K562 (cell line): ENCODE results near the gene IL23A. TPM values are rescaled to one million over a fixed set of nuclear protein-coding genes. Genes with fewer than 3 reads are reported as not detected.

Experiments
- ATAC-seq: fragments of 200-7000 bp; cut with Tn5 transposase; 3 replicates; pipeline ENCODE4 v1.9.1; 2020; ENCODE audit warnings: moderate library complexity
- BruUV-seq: library from RNA; stranded (reverse); fragments of 400-500 nt; replicated peaks from 2 replicates; lab custom pipeline; 2021; lab: Mats Ljungman, UMichigan
- CTCF ChIA-PET: fragments of 300-600 bp; formaldehyde crosslinking; extraction: SDS; loops from one replicate; lab custom pipeline; 2021; ENCODE audit warnings: low intra/inter-chr PET ratio; lab: Yijun Ruan, JAX
- POLR2A ChIA-PET: fragments of 300-600, 350-650 bp; sonication (Branson Sonifier 250); formaldehyde crosslinking; extraction: SDS; loops from one replicate; lab custom pipeline; 2021; ENCODE audit warnings: antibody characterized with exemption, inconsistent platforms; lab: Yijun Ruan, JAX
- DNase-seq, 4 experiments: peaks; one replicate each; pipeline versions ENCODE4 v3.0.0 to v3.0.0-alpha.2; 2011 to 2018; ENCODE audit warnings: low spot score in 3 of 4, mixed read lengths in 3 of 4; ENCODE audit errors: extremely low read depth in 1 of 4
- FAIRE-seq: peaks from 2 replicates; lab custom pipeline; 2011; peaks lifted over from hg19 to GRCh38; lab: Jason Lieb, UNC
- H2AFZ ChIP-seq: 2 replicates; pipeline ENCODE4 v1.6.0; 2011; ENCODE audit warnings: low read depth, low read length, control low read depth, inconsistent platforms
- H3K27ac ChIP-seq: fragments of 200-600 bp; 3 replicates; pipeline ENCODE4 v1.8.0; 2011; ENCODE audit warnings: low read depth, mild to moderate bottlenecking, control low read depth, inconsistent platforms, low read length, moderate library complexity, mixed read lengths; ENCODE audit errors: extremely low read depth
- H3K27me3 ChIP-seq, 2 experiments: fragments of 300-600 bp in 1 of 2; 2 replicates in 1 of 2; 3 replicates in 1 of 2; pipeline versions ENCODE4 v1.6.0 to v1.8.0; 2011; ENCODE audit warnings: inconsistent platforms in 2 of 2, low read length in 2 of 2, mild to moderate bottlenecking in 1 of 2, mixed read lengths in 1 of 2, moderate library complexity in 1 of 2; ENCODE audit not compliant: control insufficient read depth in 2 of 2, insufficient read depth in 2 of 2
- H3K36me3 ChIP-seq: fragments of 300-600 bp; 3 replicates; pipeline ENCODE4 v1.8.0; 2011; ENCODE audit warnings: mild to moderate bottlenecking, low read length, inconsistent platforms; ENCODE audit not compliant: control insufficient read depth, insufficient read depth
- H3K4me1 ChIP-seq, 2 experiments: fragments of 200-600 bp in 1 of 2; replicated peaks in 1 of 2; 2 replicates in 1 of 2; 3 replicates in 1 of 2; pipeline versions ENCODE4 v1.5.1 to v1.8.0; 2011; ENCODE audit warnings: inconsistent platforms in 2 of 2, low read length in 2 of 2, mild to moderate bottlenecking in 1 of 2, mixed read lengths in 1 of 2, moderate library complexity in 1 of 2; ENCODE audit not compliant: control insufficient read depth in 2 of 2, insufficient read depth in 2 of 2
- H3K4me2 ChIP-seq: 2 replicates; pipeline ENCODE4 v1.6.1; 2011; ENCODE audit warnings: low read length, control low read depth, inconsistent platforms, mixed read lengths; ENCODE audit not compliant: insufficient read depth
- H3K4me3 ChIP-seq: fragments of 200-600 bp; sonication (generic), shearing (Covaris generic); 2 replicates; pipeline ENCODE4 v1.5.1; 2016; ENCODE audit warnings: control low read depth, inconsistent platforms
- H3K79me2 ChIP-seq: fragments of 200-600 bp; 3 replicates; pipeline ENCODE4 v1.8.0; 2011; ENCODE audit warnings: low read length, inconsistent platforms; ENCODE audit not compliant: control insufficient read depth, insufficient read depth
- H3K9ac ChIP-seq, 2 experiments: 2 replicates each; pipeline versions ENCODE4 v1.6.0 to v1.6.1; 2011; ENCODE audit warnings: low read depth in 2 of 2, low read length in 2 of 2, control low read depth in 1 of 2, inconsistent platforms in 1 of 2, mild to moderate bottlenecking in 1 of 2, mixed read lengths in 1 of 2; ENCODE audit not compliant: insufficient read depth in 1 of 2
- H3K9me1 ChIP-seq: one replicate; pipeline ENCODE4 v1.6.0; 2011; ENCODE audit warnings: inconsistent platforms, mild to moderate bottlenecking, low read length, moderate library complexity; ENCODE audit not compliant: control insufficient read depth, insufficient read depth
- H3K9me3 ChIP-seq: replicated peaks from 2 replicates; pipeline ENCODE4 v1.5.1; 2011; ENCODE audit warnings: low read depth, low read length, inconsistent platforms; ENCODE audit not compliant: control insufficient read depth, insufficient read depth
- H4K20me1 ChIP-seq: replicated peaks from 2 replicates; pipeline ENCODE4 v1.6.1; 2011; ENCODE audit warnings: low read length, inconsistent platforms, mixed read lengths; ENCODE audit not compliant: control insufficient read depth, insufficient read depth
- ARNT ChIP-seq, 2 experiments: fragments of 450-650 bp; IDR thresholded peaks; 2 replicates each; pipeline ENCODE4 v1.6.1; 2016; ENCODE audit warnings: mild to moderate bottlenecking in 1 of 2
- CEBPB ChIP-seq: fragments of 450-650 bp; IDR thresholded peaks from 2 replicates; pipeline ENCODE4 v1.6.1; 2016; ENCODE audit warnings: missing genetic modification characterization, missing compliant biosample characterization
- CHD4 ChIP-seq: fragments of 200-600 bp; sonication (generic); IDR thresholded peaks from 3 replicates; pipeline ENCODE4 v1.6.1; 2012; ENCODE audit warnings: low read depth, mild to moderate bottlenecking, mixed read lengths, low read length, inconsistent platforms; ENCODE audit not compliant: insufficient read depth, insufficient replicate concordance, poor library complexity, severe bottlenecking
- DPF2 ChIP-seq: fragments of 450-650 bp; IDR thresholded peaks from 2 replicates; pipeline ENCODE4 v1.6.1; 2016
- HBP1 ChIP-seq: fragments of 450-650 bp; formaldehyde crosslinking; IDR thresholded peaks from 2 replicates; pipeline ENCODE4 v1.4.0; 2022; ENCODE audit warnings: missing genetic modification characterization
- JUND ChIP-seq, 2 experiments: IDR thresholded peaks; 2 replicates in 1 of 2; 3 replicates in 1 of 2; pipeline ENCODE4 v1.6.1; 2011; ENCODE audit warnings: borderline replicate concordance in 2 of 2, low read depth in 2 of 2, low read length in 2 of 2, improper control_type of control experiment in 1 of 2, missing biosample characterization in 1 of 2, missing genetic modification characterization in 1 of 2, missing genetic modification reagents in 1 of 2
- KLF16 ChIP-seq: IDR thresholded peaks from 2 replicates; pipeline ENCODE4 v1.6.1; 2016; ENCODE audit warnings: antibody characterized with exemption
- L3MBTL2 ChIP-seq: fragments of 450-650 bp; IDR thresholded peaks from 2 replicates; pipeline ENCODE4 v1.6.1; 2016; ENCODE audit warnings: mild to moderate bottlenecking, moderate library complexity
- MAFK ChIP-seq: IDR thresholded peaks from 2 replicates; pipeline ENCODE4 v1.6.1; 2011; ENCODE audit warnings: low read length, improper control_type of control experiment
- MAZ ChIP-seq, 2 experiments: fragments of 450-650 bp in 1 of 2; sonication (generic) in 1 of 2; formaldehyde crosslinking; IDR thresholded peaks in 1 of 2; conservative IDR thresholded peaks in 1 of 2; 2 replicates each; pipeline versions ENCODE4 v1.4.0 to v1.5.0; 2020; ENCODE audit warnings: mild to moderate bottlenecking in 1 of 2, missing genetic modification reagents in 1 of 2
- NFRKB ChIP-seq: fragments of 450-650 bp; IDR thresholded peaks from 2 replicates; pipeline ENCODE4 v1.6.1; 2016; ENCODE audit warnings: low read depth
- POLR2AphosphoS5 ChIP-seq: IDR thresholded peaks from 2 replicates; pipeline ENCODE4 v1.6.1; 2011; ENCODE audit warnings: mild to moderate bottlenecking, low read depth, low read length, moderate library complexity; ENCODE audit not compliant: control insufficient read depth, insufficient read depth
- SIRT6 ChIP-seq: IDR thresholded peaks from one replicate; pipeline ENCODE4 v1.6.1; 2012; ENCODE audit warnings: low read depth, mild to moderate bottlenecking, control low read depth, inconsistent platforms, low read length, moderate library complexity
- SMC3 ChIP-seq: conservative IDR thresholded peaks from 2 replicates; pipeline ENCODE4 v1.6.1; 2011; ENCODE audit warnings: low read depth, low read length, improper control_type of control experiment; ENCODE audit not compliant: insufficient read depth
- TCF3 ChIP-seq: sonication (generic); formaldehyde crosslinking; IDR thresholded peaks from 2 replicates; pipeline ENCODE4 v1.4.0; 2020; ENCODE audit warnings: mild to moderate bottlenecking, missing genetic modification reagents
- TRIM24 ChIP-seq, 2 experiments: fragments of 450-650 bp; IDR thresholded peaks; 2 replicates each; pipeline ENCODE4 v1.6.1; 2016
- U2AF1 ChIP-seq: fragments of 200-400 bp; formaldehyde crosslinking; optimal IDR thresholded peaks from 2 replicates; pipeline ENCODE3; 2017; ENCODE audit warnings: mild to moderate bottlenecking, low read depth, low read length, moderate library complexity
- ZBTB26 ChIP-seq: fragments of 450-650 bp; formaldehyde crosslinking; IDR thresholded peaks from 2 replicates; pipeline ENCODE4 v1.4.0; 2022; ENCODE audit warnings: missing genetic modification characterization
- WGBS: fragments of 100-300 bp; shearing (Covaris generic); methylation state at CpG from one replicate; pipeline ENCODE4 v1.1.6; 2016; ENCODE audit warnings: low coverage, mixed read lengths; ENCODE audit not compliant: insufficient coverage; ENCODE audit errors: missing lambda C conversion rate; 5-methylcytosine and 5-hydroxymethylcytosine counted together
- in situ Hi-C: fragments of 300-500 bp; cut with MboI; formaldehyde crosslinking; loops from 4 replicates; pipeline ENCODE4 v1.15.0; 2018; ENCODE audit warnings: inconsistent platforms, mixed read lengths
- intact Hi-C: fragments of 100-400 bp; cut with micrococcal nuclease; formaldehyde crosslinking; loops from 2 replicates; pipeline ENCODE4 v1.14.2; 2022
- polyA plus RNA-seq, 8 experiments: library from polyadenylated mRNA; depleted of rRNA in 4 of 8; stranded (reverse) in 5 of 8; unstranded in 3 of 8; fragments of >200 nt; fragmentation: Nextera tagmentation in 2 of 8; fragmentation: Illumina TruSeq in 1 of 8; extraction: Ambion mirVana in 2 of 8; extraction: Trizol in 1 of 8; gene quantifications; 2 replicates each; pipeline versions ENCODE4 v1.2.1 to v1.2.3, GENCODE V29; 2011 to 2014; ENCODE audit warnings: inconsistent platforms in 1 of 8, missing spikeins in 1 of 8
- total RNA-seq, 7 experiments: library from RNA; depleted of rRNA in 6 of 7; stranded (reverse); fragments of >200 nt in 6 of 7; fragmentation: Illumina TruSeq in 2 of 7; extraction: Trizol in 2 of 7; gene quantifications; 2 replicates each; pipeline versions ENCODE4 v1.2.1 to v1.2.3, GENCODE V29; 2011 to 2021; ENCODE audit warnings: low replicate concordance in 1 of 7

The IL23A gene
- total and polyA plus RNA-seq, 9 of the 15 experiments (the other 6 are each of a cell fraction or from before 2014, with no cell fraction given) = 4.4 to 37.2 (median 9.6) TPM

DNA sequence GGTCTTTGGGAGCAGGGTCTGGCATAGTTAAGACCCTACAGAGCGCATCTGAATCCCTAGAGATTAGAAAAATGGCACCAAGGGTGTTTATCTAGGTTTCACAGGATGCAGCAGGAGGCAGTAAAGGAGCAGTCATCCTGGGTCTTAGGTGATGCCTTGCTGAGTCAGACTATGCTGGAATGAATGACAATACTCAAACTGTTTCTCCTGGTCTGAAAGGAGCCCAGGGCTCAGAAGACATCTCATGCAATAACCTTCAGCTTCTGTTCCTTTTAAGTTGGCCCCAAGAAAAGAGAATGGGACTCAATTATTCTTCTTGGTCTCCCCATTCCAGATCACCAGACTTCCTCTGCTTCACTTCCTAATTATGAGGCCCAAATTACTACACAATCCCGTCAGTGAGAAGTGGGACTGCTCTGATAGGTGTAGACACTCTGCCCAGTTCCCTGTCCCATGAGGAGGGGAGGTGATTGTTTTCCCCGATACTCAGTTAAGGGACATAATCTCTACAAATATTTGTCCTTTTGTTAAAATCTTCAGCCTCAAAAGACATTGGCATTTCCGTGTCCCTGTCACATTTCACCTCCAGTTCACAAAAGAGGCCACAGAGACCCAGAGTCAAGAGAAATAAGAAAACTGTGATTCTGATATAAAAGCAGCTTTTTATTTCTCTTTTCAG, 38.8 kb downstream of the IL23A start:
- ChIA-PET CTCF (interaction anchor here (2.0 kb wide), 1 partner anchor 87 kb away, joined by 25 read pairs; no protein-coding TSS in a partner anchor), POLR2A (interaction anchor here (0.7 to 2.4 kb wide), 8 partner anchors 9 to 671 kb away, joined by 3 to 12 read pairs (median 4); partner anchors contain the start of genes STAT2 and TIMELESS)
- no peak overlapping the region for H3K4me3 ChIP-seq
- peaks cover 22 to 24% of the 10 kb centered on the region in 2 experiments; a peak in 4 of 5 replicates for H3K4me1 ChIP-seq
- peak overlapping the region; percentile 8 to 65; a peak in 3 of 4 replicates for H3K9ac ChIP-seq
- no peaks in the 10 kb centered on the region for H3K27me3 ChIP-seq
- no peaks in the 10 kb centered on the region for H3K9me1 ChIP-seq
- in situ Hi-C loops = no loop called here
- H4K20me1 ChIP-seq = no peaks in the 10 kb centered on the region
- H3K36me3 ChIP-seq = no peaks in the 10 kb centered on the region
- ATAC-seq (peak; percentile 95), DNase-seq (peak; percentile 57 to 89 (median 74)), FAIRE-seq (peak; percentile 95)
- H3K79me2 ChIP-seq = no peaks in the 10 kb centered on the region
- H3K4me2 ChIP-seq = peak overlapping the region; percentile 78
- peak overlapping the region; percentile 93 for H2AFZ ChIP-seq
- BruUV-seq = no TSS peak
- H3K27ac ChIP-seq = peak overlapping the region; percentile 83
- intact Hi-C loops = loop anchor here (1.0 to 5.0 kb wide), 5 partner anchors 25 to 91 kb away; partner anchors contain the start of genes CNPY2, SPRYD4 and TIMELESS
- 14% methylated on average over 4 of the region's 4 CpGs for WGBS
- H3K9me3 ChIP-seq = no peaks in the 10 kb centered on the region
- TF ChIP-seq TCF3 (CRISPR knock-in tag) = peak; percentile 90
- TF ChIP-seq ARNT (IDR thresholded peaks at IDR 0.05) = 0 out of 4 replicates have a peak, but pooled peaks have one; percentile 51 to 76
- TF ChIP-seq TRIM24 (IDR thresholded peaks at IDR 0.05) = peak; percentile 53 to 71; a peak in 2 of 4 replicates
- TF ChIP-seq DPF2 = peak; percentile 82
- peak; percentile 85 for TF ChIP-seq JUND (IDR thresholded peaks at IDR 0.05; ENCODE audit: borderline replicate concordance, low read depth, low read length)
- TF ChIP-seq JUND (tag; IDR thresholded peaks at IDR 0.05; ENCODE audit: borderline replicate concordance, low read depth, low read length) = peak; percentile 81; the same call in 2 of the 3 replicates
- TF ChIP-seq KLF16 = peak; percentile 69
- TF ChIP-seq SMC3 = peak; percentile 64
- peak; percentile 87 for TF ChIP-seq MAFK
- no peak for TF ChIP-seq CHD4
- TF ChIP-seq CEBPB (tag) = no peak
- 0 out of 2 replicates have a peak, but pooled peaks have one; percentile 22 for TF ChIP-seq L3MBTL2
- no peak for TF ChIP-seq U2AF1
- no peak for TF ChIP-seq ZBTB26 (CRISPR knock-in tag)
- TF ChIP-seq SIRT6 = no peak
- no peak for TF ChIP-seq HBP1
- TF ChIP-seq NFRKB = peak; percentile 67; the same call in 1 of the 2 replicates
- TF ChIP-seq MAZ (CRISPR knock-in tag; conservative IDR thresholded peaks at IDR 0.05 in 1 of 2, IDR thresholded peaks at IDR 0.05 in 1 of 2) = peak in 1 of 2 experiments; percentile 35; a peak in 1 of 4 replicates
- TF ChIP-seq POLR2AphosphoS5 = peak; percentile 79; the same call in 1 of the 2 replicates
